Transverse colon (tissue), 4 donors: ENCODE measurements around the gene STK32C.

ENCODE experiments used
- POLR2A ChIP-seq: fragments of 450-650 bp; IDR thresholded peaks from one replicate; pipeline ENCODE4 v1.6.1; 2016; ENCODE audit warnings: antibody characterized with exemption, mild to moderate bottlenecking, moderate library complexity
- POLR2AphosphoS5 ChIP-seq, 3 donors: sonication (generic); formaldehyde crosslinking; IDR thresholded peaks; one replicate each; pipeline ENCODE4 v1.6.1; 2016; ENCODE audit warnings: antibody characterized with exemption in 3 of 3
- TF ChIP-seq, protein P1 (sequence below), 5 experiments: fragments of 200-600 bp in 3 of 5; fragments of 450-650 bp in 2 of 5; sonication (generic) in 3 of 5; IDR thresholded peaks; 1 replicate in 2 of 5; 2 replicates in 3 of 5; pipeline ENCODE4 v1.5.1; 2016 to 2017; ENCODE audit warnings: antibody characterized with exemption in 5 of 5, inconsistent platforms in 3 of 5, mild to moderate bottlenecking in 2 of 5, moderate library complexity in 1 of 5

DNA sequence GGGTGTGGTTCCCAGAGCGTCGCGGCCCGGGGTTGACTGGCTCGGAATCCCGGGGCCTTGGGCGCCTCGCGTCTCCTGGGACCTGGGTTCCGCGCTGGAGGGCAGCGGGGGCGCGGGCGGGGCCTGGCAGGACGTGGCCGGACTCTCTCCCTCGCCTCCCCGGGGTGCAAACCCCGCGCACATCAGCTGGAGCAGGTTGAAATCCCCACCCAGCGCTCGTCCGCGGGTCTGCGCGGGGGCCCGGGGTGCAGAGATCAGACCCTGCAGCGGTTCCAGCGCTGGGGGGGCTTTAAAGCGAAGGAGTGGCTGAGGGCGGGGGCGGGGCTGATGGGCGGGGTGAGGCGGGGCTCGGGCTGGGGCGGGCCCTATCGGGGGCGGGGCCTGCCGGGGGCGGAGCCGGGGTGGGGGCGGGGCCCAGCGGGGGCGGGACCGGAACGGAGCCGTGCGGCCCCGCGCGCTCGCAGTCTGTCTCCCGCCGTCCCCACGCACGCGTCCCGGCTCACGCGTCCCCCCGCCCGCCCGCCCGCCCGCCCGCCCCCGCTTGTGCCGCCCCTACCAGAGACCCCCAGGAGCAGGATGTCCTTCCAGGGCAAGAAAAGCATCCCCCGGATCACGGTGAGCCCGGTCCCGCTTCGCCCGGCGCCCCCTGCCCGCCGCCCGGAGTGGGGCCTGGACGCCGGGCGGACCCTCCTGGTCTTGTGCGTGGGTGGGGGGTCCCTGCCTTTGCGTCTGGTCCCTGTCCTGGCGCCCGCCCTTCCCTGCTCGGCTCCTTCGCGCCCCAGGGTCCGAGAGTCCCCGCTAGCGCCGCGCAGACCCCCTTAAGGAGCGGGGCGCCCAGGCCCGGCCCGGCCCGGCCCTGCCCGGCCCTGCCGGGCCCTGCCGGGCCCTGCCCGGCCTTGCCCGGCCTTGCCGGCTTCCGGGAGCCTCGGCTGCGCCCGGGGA, 121.0 kb downstream of the STK32C start, which contains the start of gene DPYSL4:
- TF ChIP-seq POLR2AphosphoS5 (IDR thresholded peaks at IDR 0.05) (no peak), POLR2A (no peak)
- TF ChIP-seq, protein P1, sequence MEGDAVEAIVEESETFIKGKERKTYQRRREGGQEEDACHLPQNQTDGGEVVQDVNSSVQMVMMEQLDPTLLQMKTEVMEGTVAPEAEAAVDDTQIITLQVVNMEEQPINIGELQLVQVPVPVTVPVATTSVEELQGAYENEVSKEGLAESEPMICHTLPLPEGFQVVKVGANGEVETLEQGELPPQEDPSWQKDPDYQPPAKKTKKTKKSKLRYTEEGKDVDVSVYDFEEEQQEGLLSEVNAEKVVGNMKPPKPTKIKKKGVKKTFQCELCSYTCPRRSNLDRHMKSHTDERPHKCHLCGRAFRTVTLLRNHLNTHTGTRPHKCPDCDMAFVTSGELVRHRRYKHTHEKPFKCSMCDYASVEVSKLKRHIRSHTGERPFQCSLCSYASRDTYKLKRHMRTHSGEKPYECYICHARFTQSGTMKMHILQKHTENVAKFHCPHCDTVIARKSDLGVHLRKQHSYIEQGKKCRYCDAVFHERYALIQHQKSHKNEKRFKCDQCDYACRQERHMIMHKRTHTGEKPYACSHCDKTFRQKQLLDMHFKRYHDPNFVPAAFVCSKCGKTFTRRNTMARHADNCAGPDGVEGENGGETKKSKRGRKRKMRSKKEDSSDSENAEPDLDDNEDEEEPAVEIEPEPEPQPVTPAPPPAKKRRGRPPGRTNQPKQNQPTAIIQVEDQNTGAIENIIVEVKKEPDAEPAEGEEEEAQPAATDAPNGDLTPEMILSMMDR (IDR thresholded peaks at IDR 0.05) = no peak
